ENCODE measurements around the gene CLDN10. TPM values are rescaled to one million over a fixed set of nuclear protein-coding genes. Genes with fewer than 3 reads are reported as not detected.
"Not testable (repeated sequence)": the region's sequence is repeated elsewhere in the genome, so short reads cannot be mapped to it uniquely, and the experiment has no call there.

Gene CLDN10
- total RNA-seq, 1 donor from 2014 or later, result 3.0 TPM

DNA sequence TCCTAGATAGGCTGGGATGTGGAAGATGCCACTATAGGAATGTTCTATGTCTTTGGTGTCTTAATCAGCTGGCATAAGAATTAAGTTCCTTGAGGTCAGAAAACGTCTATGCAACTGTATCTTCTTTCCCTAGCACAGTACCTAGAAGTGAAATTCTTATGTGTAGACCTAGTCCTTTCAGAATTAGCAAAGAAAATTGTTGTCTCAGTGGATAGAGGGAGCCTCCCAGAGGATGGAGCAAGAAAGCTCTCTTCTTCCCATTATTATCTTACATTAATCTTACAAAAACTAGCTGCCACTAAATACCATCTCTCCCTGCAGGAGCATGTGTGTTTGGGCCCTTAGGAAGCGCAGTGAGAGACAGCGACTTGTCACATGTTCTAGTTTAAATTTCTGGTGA is 11.6 kb downstream of the CLDN10 start:
- Mint-ChIP-seq H3K4me3 (ENCODE audit: low read depth) (no peak overlapping the region), H3K27me3 (peaks cover 3% of the 10 kb centered on the region), H3K27ac (no peak overlapping the region), H3K36me3 (ENCODE audit: insufficient read depth) (peaks cover 1% of the 10 kb centered on the region), H3K9me3 (ENCODE audit: low read depth) (peaks cover 11% of the 10 kb centered on the region), H3K4me1 (ENCODE audit: low read depth) (peaks cover 2% of the 10 kb centered on the region)
- DNase-seq (ENCODE audit: low spot score, unreplicated experiment), result no peak
- TF ChIP-seq, protein P1, sequence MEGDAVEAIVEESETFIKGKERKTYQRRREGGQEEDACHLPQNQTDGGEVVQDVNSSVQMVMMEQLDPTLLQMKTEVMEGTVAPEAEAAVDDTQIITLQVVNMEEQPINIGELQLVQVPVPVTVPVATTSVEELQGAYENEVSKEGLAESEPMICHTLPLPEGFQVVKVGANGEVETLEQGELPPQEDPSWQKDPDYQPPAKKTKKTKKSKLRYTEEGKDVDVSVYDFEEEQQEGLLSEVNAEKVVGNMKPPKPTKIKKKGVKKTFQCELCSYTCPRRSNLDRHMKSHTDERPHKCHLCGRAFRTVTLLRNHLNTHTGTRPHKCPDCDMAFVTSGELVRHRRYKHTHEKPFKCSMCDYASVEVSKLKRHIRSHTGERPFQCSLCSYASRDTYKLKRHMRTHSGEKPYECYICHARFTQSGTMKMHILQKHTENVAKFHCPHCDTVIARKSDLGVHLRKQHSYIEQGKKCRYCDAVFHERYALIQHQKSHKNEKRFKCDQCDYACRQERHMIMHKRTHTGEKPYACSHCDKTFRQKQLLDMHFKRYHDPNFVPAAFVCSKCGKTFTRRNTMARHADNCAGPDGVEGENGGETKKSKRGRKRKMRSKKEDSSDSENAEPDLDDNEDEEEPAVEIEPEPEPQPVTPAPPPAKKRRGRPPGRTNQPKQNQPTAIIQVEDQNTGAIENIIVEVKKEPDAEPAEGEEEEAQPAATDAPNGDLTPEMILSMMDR (IDR thresholded peaks at IDR 0.05; ENCODE audit: unreplicated experiment), result no peak

DNA sequence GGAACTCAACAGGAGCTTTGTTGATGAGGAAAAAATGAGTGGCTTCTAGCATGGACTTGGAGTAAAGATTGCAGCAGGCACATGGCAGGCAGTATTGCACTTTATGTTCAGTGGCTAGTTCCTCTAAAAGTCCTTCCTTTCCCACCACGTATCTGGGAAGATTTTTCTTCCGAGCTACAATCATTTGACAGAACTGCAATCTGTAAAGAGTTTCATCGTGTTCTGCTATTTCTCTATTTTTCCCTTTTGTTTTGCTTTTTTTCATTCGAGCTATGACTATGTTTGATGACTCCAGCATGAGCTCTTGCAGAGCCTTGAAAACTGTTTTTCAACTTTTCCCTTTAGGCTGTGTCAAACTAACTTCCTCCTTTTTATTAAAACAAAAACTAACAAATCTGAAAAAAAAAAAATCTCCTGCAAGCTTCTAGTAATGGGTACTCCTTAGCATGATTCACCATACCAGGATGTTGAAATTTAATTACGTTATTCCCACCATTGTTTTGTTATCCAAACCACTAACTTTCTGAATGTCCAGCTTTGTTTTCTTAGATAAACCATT is 12.3 kb downstream of the CLDN10 start:
- Mint-ChIP-seq H3K9me3 (ENCODE audit: low read depth) (peaks cover 11% of the 10 kb centered on the region), H3K36me3 (ENCODE audit: insufficient read depth) (peaks cover 1% of the 10 kb centered on the region), H3K4me1 (ENCODE audit: low read depth) (no peaks in the 10 kb centered on the region), H3K4me3 (ENCODE audit: low read depth) (no peak overlapping the region), H3K27me3 (no peaks in the 10 kb centered on the region), H3K27ac (no peak overlapping the region)
- DNase-seq (ENCODE audit: low spot score, unreplicated experiment), result no peak
- TF ChIP-seq, protein P1 (IDR thresholded peaks at IDR 0.05; ENCODE audit: unreplicated experiment), result no peak

DNA sequence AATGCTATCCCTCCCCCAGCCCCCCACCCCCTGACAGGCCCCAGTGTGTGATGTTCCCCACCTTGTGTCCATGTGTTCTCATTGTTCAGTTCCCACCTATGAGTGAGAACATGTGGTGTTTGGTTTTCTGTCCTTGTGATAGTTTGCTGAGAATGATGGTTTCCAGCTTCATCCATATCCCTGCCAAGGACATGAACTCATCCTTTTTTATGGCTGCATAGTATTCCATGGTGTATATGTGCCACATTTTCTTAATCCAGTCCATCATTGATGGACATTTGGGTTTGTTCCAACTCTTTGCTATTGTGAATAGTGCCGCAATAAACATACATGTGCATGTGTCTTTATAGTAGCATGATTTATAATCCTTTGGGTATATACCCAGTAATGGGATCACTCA is 13.2 kb downstream of the CLDN10 start:
- H3K4me3 Mint-ChIP-seq (ENCODE audit: low read depth); H3K4me1 Mint-ChIP-seq (ENCODE audit: low read depth); H3K27ac Mint-ChIP-seq; H3K27me3 Mint-ChIP-seq; DNase-seq (ENCODE audit: low spot score, unreplicated experiment); H3K36me3 Mint-ChIP-seq (ENCODE audit: insufficient read depth): not testable (repeated sequence)
- peaks cover 11% of the 10 kb centered on the region for H3K9me3 Mint-ChIP-seq (ENCODE audit: low read depth)

GRCh38 chr13:95568131-95568530 is 15.6 kb downstream of the CLDN10 start:
- Mint-ChIP-seq H3K9me3 (ENCODE audit: low read depth) (peaks cover 11% of the 10 kb centered on the region), H3K4me1 (ENCODE audit: low read depth) (peaks cover 2% of the 10 kb centered on the region), H3K27me3 (no peaks in the 10 kb centered on the region), H3K27ac (no peak overlapping the region), H3K4me3 (ENCODE audit: low read depth) (no peak overlapping the region), H3K36me3 (ENCODE audit: insufficient read depth) (peaks cover 1% of the 10 kb centered on the region)
- TF ChIP-seq, protein P1 (IDR thresholded peaks at IDR 0.05; ENCODE audit: unreplicated experiment), result no peak
- DNase-seq (ENCODE audit: low spot score, unreplicated experiment), result no peak

- Mint-ChIP-seq H3K9me3 (ENCODE audit: low read depth) (peaks cover 13% of the 10 kb centered on the region), H3K27ac (no peak overlapping the region), H3K4me1 (ENCODE audit: low read depth) (peaks cover 2% of the 10 kb centered on the region), H3K27me3 (no peaks in the 10 kb centered on the region), H3K36me3 (ENCODE audit: insufficient read depth) (peaks cover 3% of the 10 kb centered on the region), H3K4me3 (ENCODE audit: low read depth) (no peak overlapping the region)
- TF ChIP-seq, protein P1 (IDR thresholded peaks at IDR 0.05; ENCODE audit: unreplicated experiment), result no peak
- DNase-seq (ENCODE audit: low spot score, unreplicated experiment), result no peak
These were observed 17.5 kb downstream of the CLDN10 start for GRCh38 chr13:95570016-95570415.

DNA sequence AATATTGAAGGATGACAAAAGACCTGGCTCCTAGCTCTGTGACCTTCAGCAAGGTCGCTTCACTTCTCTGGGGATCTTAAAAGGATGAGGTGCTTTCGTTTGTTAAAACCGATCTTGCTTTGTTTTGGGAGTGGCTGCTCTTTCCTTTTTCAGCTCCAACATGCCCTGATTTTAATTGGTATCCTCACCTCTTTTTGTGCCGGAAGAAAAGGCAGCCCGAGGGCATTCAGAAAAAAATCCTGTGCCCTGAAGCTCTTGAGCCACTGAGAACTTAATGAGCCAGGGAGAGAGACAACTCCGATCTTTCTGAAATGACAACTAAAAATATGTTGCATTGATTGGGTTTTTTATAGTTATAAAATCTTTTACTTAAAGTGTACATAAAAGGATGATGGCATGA is 19.4 kb downstream of the CLDN10 start:
- Mint-ChIP-seq H3K27me3 (no peaks in the 10 kb centered on the region), H3K9me3 (ENCODE audit: low read depth) (peaks cover 8% of the 10 kb centered on the region), H3K36me3 (ENCODE audit: insufficient read depth) (peaks cover 2% of the 10 kb centered on the region), H3K27ac (no peak overlapping the region), H3K4me3 (ENCODE audit: low read depth) (no peak overlapping the region), H3K4me1 (ENCODE audit: low read depth) (peaks cover 11% of the 10 kb centered on the region)
- no peak for DNase-seq (ENCODE audit: low spot score, unreplicated experiment)
- TF ChIP-seq, protein P1 (IDR thresholded peaks at IDR 0.05; ENCODE audit: unreplicated experiment), result no peak

Measured in progenitor cell of endocrine pancreas (in vitro differentiated cells).